Brain microvascular endothelial cell (primary cell): ENCODE measurements around the gene RPL4.

Source experiments
- DNase-seq: peaks from one replicate; pipeline ENCODE4 v3.0.0-alpha.2; 2020
- H3K27ac ChIP-seq: fragments of 250-450 bp; sonication (Bioruptor Pico); 2 replicates; pipeline ENCODE4 v1.5.1; 2020; ENCODE audit warnings: mild to moderate bottlenecking, moderate library complexity
- H3K27me3 ChIP-seq: fragments of 250-450 bp; sonication (Bioruptor Pico); replicated peaks from 2 replicates; pipeline ENCODE4 v1.5.1; 2020; ENCODE audit warnings: mild to moderate bottlenecking
- H3K36me3 ChIP-seq: fragments of 250-450 bp; sonication (Bioruptor Pico); replicated peaks from 2 replicates; pipeline ENCODE4 v1.5.1; 2020; ENCODE audit warnings: mild to moderate bottlenecking
- H3K4me3 ChIP-seq: 2 replicates; pipeline ENCODE4 v1.5.1; 2011; ENCODE audit warnings: low read depth, mild to moderate bottlenecking, control low read depth, low read length, moderate library complexity
- in situ Hi-C: cut with HindIII; loops from 2 replicates; pipeline ENCODE4 v1.10.0; 2017; ENCODE audit warnings: low sequenced_read_pairs, low pct_ligation_motif_present
- TF ChIP-seq, protein P1 (sequence below): IDR thresholded peaks from 2 replicates; pipeline ENCODE4 v1.5.1; 2011; ENCODE audit warnings: low read depth, mild to moderate bottlenecking, moderate library complexity, low read length, control low read depth, inconsistent platforms; ENCODE audit errors: missing control alignments

Gene RPL4

DNA sequence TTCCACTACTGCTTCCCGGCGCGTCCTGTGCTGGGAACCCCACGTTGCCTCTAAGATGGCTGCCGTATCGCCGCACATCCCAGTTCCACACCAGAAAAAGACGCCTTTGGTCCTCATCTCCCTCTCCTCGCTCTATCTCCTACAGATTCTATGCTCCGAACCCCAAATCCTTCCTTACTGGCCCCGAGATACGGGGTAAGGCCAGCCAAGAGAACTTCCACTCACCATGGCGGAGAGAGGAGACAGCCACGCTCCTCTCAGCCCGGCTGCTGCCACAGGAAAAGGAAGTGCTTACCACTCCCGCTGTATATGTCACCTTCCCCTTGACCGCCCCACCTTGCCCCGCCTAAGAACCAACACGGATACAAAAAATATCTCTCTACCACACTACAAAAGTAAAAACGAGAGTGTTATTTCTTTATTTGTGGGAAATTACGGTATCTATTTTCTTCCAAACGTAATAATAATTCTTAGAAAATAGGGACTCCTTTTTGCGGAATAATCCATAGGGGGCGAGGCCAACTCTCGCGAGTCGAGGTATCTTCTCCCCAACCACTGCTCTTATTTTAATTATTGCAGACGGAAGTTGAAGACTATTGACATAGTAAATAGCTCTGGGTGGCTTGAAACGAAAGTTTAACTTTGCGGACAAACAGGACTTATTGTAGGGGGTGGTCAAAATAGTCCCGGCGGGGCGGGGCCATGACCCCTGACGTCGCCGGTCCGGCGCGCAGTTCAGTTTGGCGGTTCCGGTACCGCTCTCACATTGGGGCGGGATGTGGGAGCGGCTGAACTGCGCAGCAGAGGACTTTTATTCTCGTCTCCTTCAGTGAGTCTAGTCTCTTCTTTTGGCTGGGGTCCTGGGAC is at the start of gene RPL4, which contains the start of gene ZWILCH:
Gene RPL4 (minus strand): TSS at position 293 of the 867 bp plus-strand sequence. CDS start 65 bp downstream, at position 228.
Gene ZWILCH (plus strand): TSS at position 764 of the 867 bp plus-strand sequence. CDS start 13 bp downstream, at position 777.
- Histone ChIP-seq H3K4me3 (peak within 1 kb of the TSS; percentile 68), H3K36me3 (peaks cover 35% of the 10 kb centered on the region), H3K27me3 (no peaks in the 10 kb centered on the region), H3K27ac (peak within 1 kb of the TSS; percentile 96)
- DNase-seq = peak; percentile 73
- in situ Hi-C loops = no loop called here
- TF ChIP-seq, protein P1, sequence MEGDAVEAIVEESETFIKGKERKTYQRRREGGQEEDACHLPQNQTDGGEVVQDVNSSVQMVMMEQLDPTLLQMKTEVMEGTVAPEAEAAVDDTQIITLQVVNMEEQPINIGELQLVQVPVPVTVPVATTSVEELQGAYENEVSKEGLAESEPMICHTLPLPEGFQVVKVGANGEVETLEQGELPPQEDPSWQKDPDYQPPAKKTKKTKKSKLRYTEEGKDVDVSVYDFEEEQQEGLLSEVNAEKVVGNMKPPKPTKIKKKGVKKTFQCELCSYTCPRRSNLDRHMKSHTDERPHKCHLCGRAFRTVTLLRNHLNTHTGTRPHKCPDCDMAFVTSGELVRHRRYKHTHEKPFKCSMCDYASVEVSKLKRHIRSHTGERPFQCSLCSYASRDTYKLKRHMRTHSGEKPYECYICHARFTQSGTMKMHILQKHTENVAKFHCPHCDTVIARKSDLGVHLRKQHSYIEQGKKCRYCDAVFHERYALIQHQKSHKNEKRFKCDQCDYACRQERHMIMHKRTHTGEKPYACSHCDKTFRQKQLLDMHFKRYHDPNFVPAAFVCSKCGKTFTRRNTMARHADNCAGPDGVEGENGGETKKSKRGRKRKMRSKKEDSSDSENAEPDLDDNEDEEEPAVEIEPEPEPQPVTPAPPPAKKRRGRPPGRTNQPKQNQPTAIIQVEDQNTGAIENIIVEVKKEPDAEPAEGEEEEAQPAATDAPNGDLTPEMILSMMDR = no peak

DNA sequence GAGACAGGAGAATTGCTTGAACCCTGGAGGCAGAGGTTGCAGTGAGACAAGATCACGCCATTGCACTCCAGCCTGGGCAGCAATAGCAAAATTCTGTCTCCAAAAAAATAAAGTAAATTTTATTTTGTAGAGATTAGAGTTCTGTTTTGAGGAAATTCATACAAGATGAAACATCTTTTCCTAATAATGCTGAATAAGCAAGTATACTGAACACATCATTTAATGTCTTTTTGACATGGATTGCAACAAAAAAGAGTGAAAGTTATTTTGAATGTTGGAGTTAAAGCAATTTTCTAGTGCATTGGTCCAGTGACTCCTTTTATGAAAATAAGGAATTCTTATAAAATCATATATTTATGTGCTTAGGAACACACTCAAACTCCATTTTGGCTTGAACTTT is 40.6 kb upstream of the RPL4 start:
- peaks cover 5% of the 10 kb centered on the region for H3K36me3 ChIP-seq
- no peak overlapping the region for H3K4me3 ChIP-seq
- no peak overlapping the region for H3K27ac ChIP-seq
- in situ Hi-C loops = no loop called here
- no peaks in the 10 kb centered on the region for H3K27me3 ChIP-seq
- DNase-seq = no peak
- TF ChIP-seq, protein P1 = no peak

DNA sequence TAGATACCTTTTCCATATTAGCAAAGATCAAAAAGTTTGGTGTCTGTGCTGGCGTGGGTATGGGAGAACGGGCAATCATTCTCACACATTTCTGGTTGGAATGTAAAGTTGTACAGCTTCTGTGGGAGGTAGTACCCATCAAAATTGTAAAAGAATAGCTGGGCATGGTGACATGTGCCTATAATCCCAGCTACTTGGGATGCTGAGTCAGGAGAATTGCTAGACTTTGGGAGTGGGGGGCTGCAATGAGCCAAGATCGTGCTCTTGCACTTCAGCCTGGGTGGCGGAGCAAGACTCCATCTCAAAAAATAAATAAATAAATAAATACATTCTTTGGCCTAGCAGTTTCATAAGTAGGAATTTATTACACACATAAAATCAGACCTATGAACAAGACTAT is 38.2 kb upstream of the RPL4 start:
- Histone ChIP-seq H3K36me3 (peaks cover 14% of the 10 kb centered on the region), H3K27me3 (no peaks in the 10 kb centered on the region), H3K27ac (no peak overlapping the region), H3K4me3 (no peak overlapping the region)
- no peak for DNase-seq
- in situ Hi-C loops = no loop called here
- TF ChIP-seq, protein P1 = no peak

DNA sequence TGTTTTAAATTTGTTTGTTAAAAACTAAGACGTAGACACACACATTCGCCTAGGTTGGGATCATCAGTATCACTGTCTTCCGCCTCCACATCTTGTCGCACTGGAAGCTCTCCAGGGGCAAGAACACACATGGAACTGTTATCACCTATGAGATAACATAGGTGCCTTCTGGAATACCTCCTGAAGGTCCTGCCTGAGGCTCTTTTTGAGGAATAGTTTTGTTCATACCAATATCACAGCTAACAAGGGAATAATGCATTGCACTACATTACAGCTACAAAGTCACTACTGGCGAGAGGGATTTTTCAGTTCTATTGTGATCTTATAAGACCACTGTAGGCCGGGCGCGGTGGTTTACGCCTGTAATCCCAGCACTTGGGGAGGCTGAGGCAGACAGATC is 30.4 kb upstream of the RPL4 start:
- Histone ChIP-seq H3K27ac (no peak overlapping the region), H3K36me3 (peaks cover 12% of the 10 kb centered on the region), H3K4me3 (no peak overlapping the region), H3K27me3 (no peaks in the 10 kb centered on the region)
- TF ChIP-seq, protein P1 = no peak
- no peak for DNase-seq
- in situ Hi-C loops = no loop called here

DNA sequence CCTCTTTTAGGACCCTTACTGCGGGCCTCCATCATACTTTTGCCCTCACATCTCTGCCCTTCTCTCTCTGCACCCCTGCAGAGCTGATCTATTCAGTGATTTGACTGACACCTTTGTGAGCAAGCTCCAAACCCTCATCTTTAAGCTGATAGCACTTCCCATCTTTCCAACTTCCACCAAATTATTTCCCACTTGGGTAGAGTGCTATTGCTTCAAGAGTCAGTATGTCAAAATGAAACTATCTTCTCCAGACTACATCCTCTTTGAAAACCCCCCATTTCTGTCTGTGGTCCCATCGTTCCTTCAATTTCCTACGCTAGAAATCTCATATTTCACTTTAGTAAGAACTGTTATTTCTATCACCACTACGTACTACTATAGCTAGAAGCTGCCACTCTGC is 20.2 kb upstream of the RPL4 start:
- Histone ChIP-seq H3K27ac (no peak overlapping the region), H3K36me3 (peaks cover 14% of the 10 kb centered on the region), H3K4me3 (no peak overlapping the region), H3K27me3 (no peaks in the 10 kb centered on the region)
- in situ Hi-C loops = no loop called here
- TF ChIP-seq, protein P1 = no peak
- no peak for DNase-seq

DNA sequence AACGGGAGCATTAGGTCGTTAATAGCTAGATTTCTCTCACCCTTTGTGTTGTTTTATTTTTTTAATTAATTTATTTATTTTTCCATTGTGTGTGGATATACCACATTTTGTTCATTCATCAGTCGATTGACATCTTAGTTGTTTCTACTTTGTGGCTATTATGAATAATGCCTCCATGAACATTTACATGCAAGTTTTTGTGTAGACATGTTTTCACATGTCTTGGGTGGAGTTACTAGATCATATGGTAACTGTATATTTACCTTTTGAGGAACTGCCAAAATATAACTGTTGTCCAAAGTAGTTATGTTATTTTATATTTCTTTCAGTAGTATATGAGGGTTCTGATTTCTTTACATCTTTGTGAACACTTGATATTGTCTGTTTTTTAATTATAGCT is 19.3 kb upstream of the RPL4 start:
- Histone ChIP-seq H3K27me3 (no peaks in the 10 kb centered on the region), H3K27ac (no peak overlapping the region), H3K36me3 (peaks cover 11% of the 10 kb centered on the region), H3K4me3 (no peak overlapping the region)
- DNase-seq = no peak
- in situ Hi-C loops = no loop called here
- TF ChIP-seq, protein P1 = no peak
